Natural killer cell (primary cell): Measurements from ENCODE around the gene L3MBTL4. TPM values are rescaled to one million over a fixed set of nuclear protein-coding genes. Genes with fewer than 3 reads are reported as not detected.

ENCODE experiments used
- ATAC-seq, 3 donors: fragments of 150-1000 bp in 2 of 3; fragments of 200-7000 bp in 1 of 3; cut with Tn5 transposase; 1 replicate in 1 of 3; 2 replicates in 2 of 3; pipeline ENCODE4 v1.10.0; 2021; ENCODE audit warnings: mild to moderate bottlenecking in 2 of 3, moderate library complexity in 2 of 3
- DNase-seq, 2 donors: peaks; one replicate each; pipeline versions ENCODE4 v3.0.0 to v3.0.0-alpha.2; 2013 to 2021; ENCODE audit warnings: mixed read lengths in 1 of 2
- H3K27ac ChIP-seq: one replicate; pipeline ENCODE4 v1.5.1; 2013; ENCODE audit warnings: mild to moderate bottlenecking, low read length
- H3K27me3 ChIP-seq: one replicate; pipeline ENCODE4 v1.6.1; 2013; ENCODE audit warnings: low read length; ENCODE audit not compliant: control insufficient read depth, insufficient read depth
- H3K36me3 ChIP-seq: one replicate; pipeline ENCODE4 v1.6.1; 2013; ENCODE audit warnings: low read length; ENCODE audit not compliant: control insufficient read depth, insufficient read depth
- H3K4me1 ChIP-seq: one replicate; pipeline ENCODE4 v1.6.1; 2013; ENCODE audit warnings: low read length; ENCODE audit not compliant: control insufficient read depth, insufficient read depth
- H3K4me3 ChIP-seq: one replicate; pipeline ENCODE4 v1.5.1; 2013; ENCODE audit warnings: low read length
- H3K9me3 ChIP-seq: one replicate; pipeline ENCODE4 v1.6.1; 2013; ENCODE audit warnings: low read length; ENCODE audit not compliant: control insufficient read depth, insufficient read depth
- H3K27ac Mint-ChIP-seq, 2 donors: one replicate each; pipeline ENCODE4 v1.8.0; 2022; ENCODE audit warnings: mild to moderate bottlenecking in 2 of 2, mixed read lengths in 2 of 2, moderate library complexity in 1 of 2
- H3K27me3 Mint-ChIP-seq, 2 donors: one replicate each; pipeline ENCODE4 v1.8.0; 2022; ENCODE audit warnings: low read depth in 2 of 2, mixed read lengths in 2 of 2
- H3K36me3 Mint-ChIP-seq: one replicate; pipeline ENCODE4 v1.8.0; 2022; ENCODE audit warnings: mixed read lengths
- H3K4me1 Mint-ChIP-seq, 2 donors: one replicate each; pipeline ENCODE4 v1.8.0; 2022; ENCODE audit warnings: mixed read lengths in 2 of 2
- H3K4me3 Mint-ChIP-seq: one replicate; pipeline ENCODE4 v1.8.0; 2022; ENCODE audit warnings: mild to moderate bottlenecking, moderate library complexity, mixed read lengths
- H3K9me3 Mint-ChIP-seq, 2 donors: one replicate each; pipeline ENCODE4 v1.8.0; 2022; ENCODE audit warnings: mixed read lengths in 2 of 2
- CTCF ChIP-seq: fragments of 200-600 bp; IDR thresholded peaks from one replicate; pipeline ENCODE4 v1.8.0; 2022; ENCODE audit warnings: antibody characterized with exemption
- WGBS: methylation state at CpG from one replicate; pipeline ENCODE4 v1.1.7; 2013; ENCODE audit warnings: missing lambda C conversion rate; ENCODE audit not compliant: insufficient coverage; 5-methylcytosine and 5-hydroxymethylcytosine counted together
- intact Hi-C: fragments of 100-400 bp; cut with micrococcal nuclease; formaldehyde crosslinking; loops from one replicate; pipeline ENCODE4 v1.14.2; 2022
- total RNA-seq, 4 donors: library from RNA; stranded (reverse); fragments of 120-200 nt in 1 of 4; gene quantifications; one replicate each; pipeline versions ENCODE4 v1.2.3 to v1.2.4, GENCODE V29; 2013 to 2022

Gene L3MBTL4
- total RNA-seq, 3 donors from 2014 or later (not counting 1 experiment from before 2014, with no cell fraction given), result 27.9 to 34.2 (median 30.0) TPM

- Mint-ChIP-seq H3K9me3 (no peaks in the 10 kb centered on the region), H3K4me1 (peaks cover 0 to 16% of the 10 kb centered on the region in 2 donors), H3K4me3 (no peak overlapping the region), H3K27ac (no peak overlapping the region), H3K27me3 (no peaks in the 10 kb centered on the region), H3K36me3 (no peaks in the 10 kb centered on the region)
- Histone ChIP-seq H3K27ac (no peak overlapping the region), H3K4me1 (no peaks in the 10 kb centered on the region), H3K27me3 (no peaks in the 10 kb centered on the region), H3K36me3 (no peaks in the 10 kb centered on the region), H3K9me3 (no peaks in the 10 kb centered on the region), H3K4me3 (no peak overlapping the region)
- intact Hi-C loops, result no loop called here
- ATAC-seq (no peak), DNase-seq (no peak)
- no peak for TF ChIP-seq CTCF
- 82% methylated on average over 5 of the region's 6 CpGs for WGBS
These were observed 306.9 kb downstream of the L3MBTL4 start for GRCh38 chr18:6107794-6108193.

- ATAC-seq, result no peak
- no peak for TF ChIP-seq CTCF
- H3K36me3 ChIP-seq, result no peaks in the 10 kb centered on the region
- Mint-ChIP-seq H3K4me3 (no peak overlapping the region), H3K36me3 (no peaks in the 10 kb centered on the region), H3K4me1 (peaks cover 0 to 16% of the 10 kb centered on the region in 2 donors), H3K9me3 (no peaks in the 10 kb centered on the region), H3K27ac (no peak overlapping the region), H3K27me3 (no peaks in the 10 kb centered on the region)
- DNase-seq, result no peak
- 78% methylated on average over 1 of the region's 1 CpG for WGBS
- H3K4me3 ChIP-seq, result no peak overlapping the region
- H3K27me3 ChIP-seq, result no peaks in the 10 kb centered on the region
- H3K9me3 ChIP-seq, result no peaks in the 10 kb centered on the region
- H3K27ac ChIP-seq, result no peak overlapping the region
- no peaks in the 10 kb centered on the region for H3K4me1 ChIP-seq
- intact Hi-C loops, result no loop called here
These were observed 308.5 kb downstream of the L3MBTL4 start for GRCh38 chr18:6106091-6106685.

- no peak overlapping the region for H3K27ac ChIP-seq
- peaks cover 0 to 10% of the 10 kb centered on the region in 2 donors for H3K4me1 Mint-ChIP-seq
- no peaks in the 10 kb centered on the region for H3K36me3 ChIP-seq
- no peaks in the 10 kb centered on the region for H3K27me3 ChIP-seq
- WGBS, result 86% methylated on average over 3 of the region's 3 CpGs
- no peak overlapping the region for H3K4me3 ChIP-seq
- ATAC-seq, result no peak
- H3K27me3 Mint-ChIP-seq, result no peaks in the 10 kb centered on the region
- H3K4me1 ChIP-seq, result no peaks in the 10 kb centered on the region
- no peak overlapping the region for H3K27ac Mint-ChIP-seq
- H3K4me3 Mint-ChIP-seq, result no peak overlapping the region
- H3K9me3 ChIP-seq, result no peaks in the 10 kb centered on the region
- no peak for TF ChIP-seq CTCF
- DNase-seq, result no peak
- H3K9me3 Mint-ChIP-seq, result no peaks in the 10 kb centered on the region
- H3K36me3 Mint-ChIP-seq, result no peaks in the 10 kb centered on the region
- intact Hi-C loops, result no loop called here
These were observed 311.0 kb downstream of the L3MBTL4 start for GRCh38 chr18:6103741-6104140.

GRCh38 chr18:6096730-6097129, 318.0 kb downstream of the L3MBTL4 start:
- Histone ChIP-seq H3K9me3 (no peaks in the 10 kb centered on the region), H3K36me3 (peaks cover 3% of the 10 kb centered on the region), H3K4me3 (no peak overlapping the region), H3K27me3 (no peaks in the 10 kb centered on the region), H3K27ac (no peak overlapping the region), H3K4me1 (no peaks in the 10 kb centered on the region)
- no peak overlapping the region for H3K4me3 Mint-ChIP-seq
- no peak overlapping the region for H3K27ac Mint-ChIP-seq
- H3K9me3 Mint-ChIP-seq, result no peaks in the 10 kb centered on the region
- ATAC-seq (no peak), DNase-seq (no peak)
- H3K27me3 Mint-ChIP-seq, result no peaks in the 10 kb centered on the region
- H3K36me3 Mint-ChIP-seq, result peaks cover 4% of the 10 kb centered on the region
- intact Hi-C loops, result no loop called here
- no peaks in the 10 kb centered on the region for H3K4me1 Mint-ChIP-seq
- no peak for TF ChIP-seq CTCF
